Ascending aorta (tissue), 2 donors: ENCODE data around the gene C17orf100. TPM values are rescaled to one million over a fixed set of nuclear protein-coding genes. Genes with fewer than 3 reads are reported as not detected.

Experiments used
- DNase-seq, 2 donors: peaks; one replicate each; pipeline ENCODE4 v3.0.0-alpha.2; 2019; ENCODE audit warnings: low spot score in 2 of 2
- H3K27ac ChIP-seq, 2 donors: fragments of 200-600 bp; sonication (generic); one replicate each; pipeline ENCODE4 v1.5.1; 2016 to 2017; ENCODE audit warnings: mild to moderate bottlenecking in 1 of 2
- H3K27me3 ChIP-seq: fragments of 200-600 bp; sonication (generic); one replicate; pipeline ENCODE4 v1.5.1; 2017
- H3K36me3 ChIP-seq, 2 donors: fragments of 200-600 bp; sonication (generic); one replicate each; pipeline ENCODE4 v1.5.1; 2016
- H3K4me1 ChIP-seq, 2 donors: fragments of 200-600 bp; sonication (generic); one replicate each; pipeline ENCODE4 v1.5.1; 2016 to 2017; ENCODE audit warnings: mild to moderate bottlenecking in 1 of 2
- H3K4me3 ChIP-seq, 2 donors: fragments of 200-600 bp; sonication (generic); one replicate each; pipeline ENCODE4 v1.5.1; 2016 to 2017; ENCODE audit warnings: mild to moderate bottlenecking in 1 of 2
- H3K9me3 ChIP-seq, 2 donors: fragments of 200-600 bp; sonication (generic); one replicate each; pipeline ENCODE4 v1.5.1; 2016
- CTCF ChIP-seq, 3 experiments: fragments of 200-600 bp in 2 of 3; fragments of 450-650 bp in 1 of 3; sonication (generic) in 2 of 3; IDR thresholded peaks; one replicate each; pipeline ENCODE4 v1.5.1; 2016 to 2019; ENCODE audit warnings: antibody characterized with exemption in 3 of 3, mild to moderate bottlenecking in 1 of 3, moderate library complexity in 1 of 3
- intact Hi-C: fragments of 100-400 bp; cut with DNase I; formaldehyde crosslinking; loops from one replicate; pipeline ENCODE4 v1.15.1; 2023
- total RNA-seq: library from RNA; depleted of rRNA; stranded (reverse); fragments of >200 nt; gene quantifications from one replicate; pipeline ENCODE4 v1.1.0, GENCODE V29; 2016

The C17orf100 gene
- total RNA-seq, 1 donor from 2014 or later: 4.3 TPM

GRCh38 chr17:6668219-6668618 is 16.7 kb downstream of the C17orf100 start:
- DNase-seq: no peak
- intact Hi-C loops: loop anchor here (5.0 kb wide), 1 partner anchor 334 kb away; no protein-coding TSS in a partner anchor
- H3K36me3 ChIP-seq: no peaks in the 10 kb centered on the region
- H3K27ac ChIP-seq: no peak overlapping the region
- TF ChIP-seq CTCF (IDR thresholded peaks at IDR 0.05): no peak
- no peaks in the 10 kb centered on the region for H3K9me3 ChIP-seq
- H3K27me3 ChIP-seq: no peaks in the 10 kb centered on the region
- no peak overlapping the region for H3K4me3 ChIP-seq
- H3K4me1 ChIP-seq: no peaks in the 10 kb centered on the region

GRCh38 chr17:6668727-6669425 is 17.3 kb downstream of the C17orf100 start:
- intact Hi-C loops: loop anchor here (5.0 kb wide), 1 partner anchor 333 kb away; no protein-coding TSS in a partner anchor
- Histone ChIP-seq H3K4me3 (no peak overlapping the region), H3K36me3 (no peaks in the 10 kb centered on the region), H3K9me3 (no peaks in the 10 kb centered on the region), H3K27me3 (no peaks in the 10 kb centered on the region), H3K27ac (no peak overlapping the region), H3K4me1 (no peaks in the 10 kb centered on the region)
- TF ChIP-seq CTCF (IDR thresholded peaks at IDR 0.05): no peak
- no peak for DNase-seq

GRCh38 chr17:6669479-6670212 is 18.1 kb downstream of the C17orf100 start:
- intact Hi-C loops: loop anchor here (5.0 kb wide), 1 partner anchor 333 kb away; no protein-coding TSS in a partner anchor

GRCh38 chr17:6670571-6670970 is 19.0 kb downstream of the C17orf100 start:
- H3K9me3 ChIP-seq: no peaks in the 10 kb centered on the region
- no peak for DNase-seq
- no peaks in the 10 kb centered on the region for H3K36me3 ChIP-seq
- H3K27ac ChIP-seq: no peak overlapping the region
- TF ChIP-seq CTCF (IDR thresholded peaks at IDR 0.05): no peak
- H3K27me3 ChIP-seq: no peaks in the 10 kb centered on the region
- no peak overlapping the region for H3K4me3 ChIP-seq
- intact Hi-C loops: no loop called here
- H3K4me1 ChIP-seq: no peaks in the 10 kb centered on the region

More at GRCh38 chr17:6669479-6670212, 18.1 kb downstream of the C17orf100 start:
- no peaks in the 10 kb centered on the region for H3K36me3 ChIP-seq
- no peak for TF ChIP-seq CTCF (IDR thresholded peaks at IDR 0.05)
- no peak overlapping the region for H3K4me3 ChIP-seq
- H3K27me3 ChIP-seq: no peaks in the 10 kb centered on the region
- DNase-seq: no peak
- no peaks in the 10 kb centered on the region for H3K9me3 ChIP-seq
- H3K27ac ChIP-seq: no peak overlapping the region
- no peaks in the 10 kb centered on the region for H3K4me1 ChIP-seq

- no peak overlapping the region for H3K27ac ChIP-seq
- H3K9me3 ChIP-seq: no peaks in the 10 kb centered on the region
- H3K36me3 ChIP-seq: no peaks in the 10 kb centered on the region
- H3K4me1 ChIP-seq: no peaks in the 10 kb centered on the region
- no peaks in the 10 kb centered on the region for H3K27me3 ChIP-seq
- DNase-seq: no peak
- H3K4me3 ChIP-seq: no peak overlapping the region
- TF ChIP-seq CTCF (IDR thresholded peaks at IDR 0.05): no peak
- intact Hi-C loops: no loop called here
Observed at GRCh38 chr17:6670999-6671398, 19.4 kb downstream of the C17orf100 start.
